ENCODE results near the gene VPS4B.
"Not testable (repeated sequence)": the region's sequence is repeated elsewhere in the genome, so short reads cannot be mapped to it uniquely, and the experiment has no call there.

VPS4B gene

GRCh38 chr18:63367053-63367953, 55.0 kb downstream of the VPS4B start, which contains the start of gene KDSR:
TSS of gene KDSR (minus strand) at chr18:63367206. CDS start at chr18:63367118, 88 bp downstream.
- DNase-seq: peak; percentile 95

DNA sequence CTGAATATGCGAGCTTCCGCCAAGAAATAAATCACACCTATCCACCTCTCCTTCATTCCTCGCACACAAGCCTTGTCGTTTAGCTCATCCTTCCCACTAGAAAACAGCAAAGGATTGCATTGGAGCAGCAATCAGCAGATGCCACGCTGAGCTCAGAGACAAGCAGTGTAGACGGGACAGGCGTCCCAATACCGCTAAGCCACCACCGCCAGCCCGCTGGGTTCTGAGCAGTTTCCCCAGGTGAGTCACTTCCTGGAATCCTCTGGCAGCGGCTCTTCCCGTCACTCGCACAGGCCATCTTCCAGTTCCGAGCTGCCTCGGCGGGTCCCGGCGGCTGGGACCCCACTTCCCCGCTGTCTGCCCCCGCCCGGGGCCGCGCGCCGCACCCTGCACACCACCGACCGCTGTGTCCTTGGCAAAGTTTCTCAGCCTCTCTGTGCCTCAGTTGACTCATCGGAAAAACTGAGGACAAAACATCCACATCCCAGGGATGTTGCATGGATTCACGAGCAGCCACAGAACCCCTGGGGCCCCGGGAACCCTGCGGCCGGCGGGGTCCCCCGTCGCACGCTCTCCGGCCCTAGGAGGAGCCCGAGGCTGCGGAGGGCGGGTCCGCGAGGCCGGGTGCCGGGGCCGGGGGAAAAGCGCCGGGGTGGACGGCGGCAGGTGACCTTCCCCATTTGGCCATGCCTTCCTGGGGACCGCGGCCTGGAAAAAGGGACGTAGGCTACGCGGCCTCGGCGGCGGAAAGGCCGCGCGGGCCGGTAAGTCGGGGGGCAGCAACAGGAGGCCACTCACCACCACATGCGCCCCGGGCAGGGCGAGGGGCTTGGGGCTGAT, 55.8 kb downstream of the VPS4B start:
- DNase-seq: peak; percentile 21

DNA sequence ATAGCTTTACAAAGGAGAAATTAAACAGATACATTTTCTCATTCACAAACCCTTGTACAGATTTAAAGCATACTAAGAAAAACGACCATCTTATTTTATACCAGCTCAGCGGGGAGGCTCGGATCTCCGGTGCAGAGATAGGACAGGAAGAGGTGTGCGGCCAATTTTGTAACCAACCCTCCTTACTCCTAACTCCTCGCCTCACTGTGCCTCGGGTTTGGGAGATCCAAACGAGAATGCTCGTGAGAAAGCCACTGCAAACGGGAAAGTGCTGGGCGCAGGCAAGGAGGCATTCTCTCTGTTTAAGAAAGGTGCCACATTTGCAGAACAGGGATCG, 56.4 kb downstream of the VPS4B start:
- DNase-seq: no peak

DNA sequence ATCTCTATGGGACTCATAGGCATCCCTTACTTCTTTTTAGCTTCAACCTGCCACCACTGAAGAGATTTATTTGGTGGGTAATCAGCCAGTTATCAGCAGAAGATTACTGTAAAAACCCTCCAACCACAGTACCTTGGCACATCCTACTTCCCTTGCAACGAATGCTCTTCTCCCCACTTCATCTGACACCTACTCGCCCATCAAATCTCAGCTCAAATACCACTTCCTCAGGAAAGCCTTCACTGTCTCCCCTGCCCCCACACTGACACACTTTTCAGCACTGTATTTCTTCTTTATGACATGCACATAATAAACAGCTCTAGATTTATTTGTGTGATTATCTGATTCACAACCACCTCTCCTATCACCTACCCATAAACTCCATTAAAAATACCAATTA, 58.3 kb downstream of the VPS4B start:
- no peak for DNase-seq

DNA sequence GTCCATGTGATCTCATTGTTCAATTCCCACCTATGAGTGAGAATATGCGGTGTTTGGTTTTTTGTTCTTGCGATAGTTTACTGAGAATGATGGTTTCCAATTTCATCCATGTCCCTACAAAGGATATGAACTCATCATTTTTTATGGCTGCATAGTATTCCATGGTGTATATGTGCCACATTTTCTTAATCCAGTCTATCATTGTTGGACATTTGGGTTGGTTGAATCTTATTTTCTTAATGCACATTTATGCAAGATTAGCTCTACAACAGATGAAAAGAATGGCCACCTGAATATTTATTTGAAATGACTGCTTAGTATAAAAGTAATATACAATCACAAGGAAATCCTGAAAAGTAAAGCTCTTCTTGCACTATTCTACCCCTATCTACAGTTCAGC, 58.9 kb downstream of the VPS4B start:
- not testable (repeated sequence) for DNase-seq

GRCh38 chr18:63356272-63356896, 65.9 kb downstream of the VPS4B start:
- DNase-seq: no peak

DNA sequence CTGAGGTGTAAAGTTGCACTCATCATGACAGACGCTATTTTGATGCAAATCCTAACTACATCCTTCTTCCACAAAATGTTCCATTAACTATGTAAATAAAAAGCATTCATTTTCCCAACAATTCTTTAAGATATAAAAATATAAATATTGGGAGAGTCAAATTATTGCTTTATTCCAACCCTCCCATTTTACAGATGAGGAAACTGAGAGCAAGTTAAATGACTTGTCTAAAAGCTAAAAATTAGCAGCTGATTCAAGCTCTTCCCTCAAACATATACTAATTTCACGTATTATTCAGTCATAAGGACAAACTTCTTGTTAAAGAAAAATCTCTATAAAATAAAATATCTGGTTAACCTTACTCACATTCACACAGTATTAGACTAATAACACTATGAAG, 72.0 kb downstream of the VPS4B start:
- DNase-seq: no peak

DNA sequence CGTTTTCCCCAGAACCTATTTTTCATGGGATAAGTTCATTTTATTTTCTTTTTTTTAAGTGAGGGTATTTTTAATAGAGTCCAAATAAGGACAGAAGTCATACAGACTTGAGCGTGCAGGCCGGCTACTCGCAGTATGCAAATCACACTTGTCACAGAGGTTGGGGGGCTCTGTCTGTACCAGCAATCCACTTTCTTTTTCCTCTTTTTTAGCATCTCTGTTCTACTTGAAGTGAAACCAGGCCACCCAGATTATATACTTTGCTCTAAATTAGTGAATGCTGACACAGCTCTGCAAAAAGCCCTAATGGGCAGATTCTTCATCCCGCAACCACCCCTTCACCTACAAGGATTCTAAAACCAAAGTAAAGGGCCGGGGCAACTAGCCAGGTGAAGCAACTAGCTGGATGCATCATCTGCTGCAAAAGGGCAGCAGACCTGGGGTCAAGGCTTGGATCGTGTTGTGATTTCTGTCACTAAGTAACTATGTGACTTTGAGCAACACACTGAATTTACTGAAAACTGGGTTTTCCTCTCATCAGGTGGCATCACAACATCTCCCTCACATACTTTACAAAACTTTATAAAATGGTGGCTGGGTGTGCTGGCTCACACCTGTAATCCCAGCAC, 73.7 kb downstream of the VPS4B start:
- no peak for DNase-seq

DNA sequence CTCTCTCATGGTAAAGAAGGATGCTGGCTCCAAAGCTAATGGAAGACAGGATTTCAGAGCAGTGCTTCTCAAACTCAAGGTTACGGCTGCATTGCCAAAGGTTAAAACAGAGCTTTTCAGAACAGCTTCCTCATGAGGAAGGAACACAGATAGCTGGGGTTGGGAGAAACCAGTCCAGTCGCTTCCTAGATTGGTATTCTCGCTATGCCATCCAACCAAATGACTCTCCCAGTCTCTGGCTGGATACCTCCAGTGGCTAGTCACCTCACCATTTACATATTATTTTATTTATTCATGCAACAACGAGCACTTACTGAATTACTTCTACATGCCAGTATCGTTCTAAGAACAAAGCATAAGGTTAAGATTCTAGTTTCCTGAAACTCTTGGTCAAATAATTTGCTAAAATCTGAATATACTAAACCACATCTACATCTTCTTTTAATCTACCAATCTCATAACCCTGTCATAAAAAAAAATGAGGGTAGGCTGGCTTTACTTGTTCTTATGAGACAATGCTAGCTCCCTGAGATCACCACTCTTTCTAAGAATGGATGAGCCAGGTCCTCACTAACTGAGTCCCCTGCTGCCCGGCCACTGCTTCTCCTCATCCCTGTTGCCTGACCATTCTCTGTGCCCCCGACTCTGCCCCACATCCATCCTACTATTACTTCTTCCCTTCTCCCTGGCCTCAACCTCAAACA, 75.6 kb downstream of the VPS4B start:
- no peak for DNase-seq

DNA sequence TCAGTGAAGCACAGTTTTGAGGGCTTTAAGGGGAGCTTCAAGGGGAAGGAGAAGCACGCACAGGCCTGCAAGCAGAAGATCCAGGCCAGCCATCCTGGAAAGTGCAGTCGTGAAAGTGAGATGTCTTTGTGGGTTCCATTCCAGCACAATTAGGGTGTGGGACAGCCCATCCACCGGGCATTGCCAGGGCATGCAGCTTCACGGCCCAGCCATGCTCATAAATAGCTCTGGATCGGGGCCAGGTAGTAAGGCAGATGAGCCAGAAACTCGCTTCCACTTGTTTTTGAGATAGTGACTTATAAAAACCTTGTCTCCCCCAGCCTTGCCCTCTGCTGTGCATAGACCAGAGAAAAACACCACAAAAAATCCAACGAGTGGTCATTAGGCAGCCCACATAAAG, 76.2 kb downstream of the VPS4B start:
- no peak for DNase-seq

DNA sequence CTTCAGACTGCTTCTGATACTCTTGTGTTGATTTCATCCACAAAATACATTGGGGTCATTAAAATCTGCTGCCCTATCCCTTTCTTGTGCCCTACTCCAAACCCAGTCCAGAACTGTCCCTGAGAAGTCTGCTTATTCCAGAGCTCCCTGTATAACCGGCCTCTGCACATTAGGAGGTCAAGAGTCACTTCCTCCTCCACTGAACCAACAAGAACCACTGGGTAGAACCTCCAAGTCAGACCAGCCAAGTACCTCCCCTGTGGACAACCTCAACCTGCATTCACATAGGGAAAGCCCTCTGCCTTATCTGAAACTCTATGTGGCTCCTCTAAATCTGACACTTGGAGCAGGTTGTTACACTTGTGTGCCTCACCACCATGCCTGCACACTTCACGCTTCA, 77.4 kb downstream of the VPS4B start:
- DNase-seq: no peak

DNA sequence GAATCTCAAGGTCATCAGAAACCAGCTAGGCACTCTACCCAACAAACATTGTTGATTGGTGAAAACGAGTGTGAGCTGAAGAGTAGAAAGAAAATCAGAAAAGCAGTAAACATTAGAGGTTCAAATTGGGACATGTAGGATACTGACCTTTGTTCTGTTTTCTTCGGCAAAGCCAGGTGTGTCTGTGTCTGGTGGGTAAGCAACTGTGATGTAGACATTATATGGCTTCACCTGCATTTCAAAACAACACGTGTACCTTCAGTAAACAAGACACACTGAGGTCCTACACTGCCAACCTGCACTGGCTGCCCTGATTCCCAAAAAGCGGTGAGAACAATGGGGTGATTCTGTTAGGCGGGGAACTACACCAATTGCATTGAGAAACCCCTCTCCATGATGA, 78.0 kb downstream of the VPS4B start:
- DNase-seq: no peak

GRCh38 chr18:63342206-63342605, 80.1 kb downstream of the VPS4B start:
- DNase-seq: no peak

DNA sequence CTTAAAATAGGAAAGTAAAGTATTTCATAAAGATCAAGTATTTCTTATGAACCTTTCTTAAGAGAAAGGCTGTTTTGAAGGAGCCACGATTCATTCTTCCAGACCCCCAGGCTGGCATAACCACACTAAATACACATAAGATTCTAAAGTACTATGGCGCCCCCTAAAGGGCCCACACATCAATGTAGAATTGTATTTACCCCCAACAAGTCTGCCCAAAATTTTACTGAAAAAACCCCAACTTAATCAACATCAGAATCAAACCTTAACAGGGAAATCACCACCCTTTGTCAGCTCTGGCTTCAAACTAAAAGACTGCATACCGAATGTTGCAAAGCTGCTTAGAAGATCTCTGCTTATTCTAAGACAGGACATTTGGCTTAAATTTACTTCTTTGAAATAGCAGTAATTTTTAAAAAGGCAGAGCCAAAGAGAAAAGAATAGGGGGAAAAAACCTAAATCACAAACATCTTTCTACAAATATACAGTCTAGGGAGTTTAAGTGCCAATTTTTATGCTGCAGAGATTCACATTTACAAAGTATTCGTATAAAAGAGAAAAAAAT, 82.3 kb downstream of the VPS4B start:
- DNase-seq: no peak
